C4-2B (cell line): ENCODE data around the gene C2CD2.

Experiments
- ZFX ChIP-seq: fragments of 450-650 bp; IDR thresholded peaks from 2 replicates; pipeline ENCODE4 v1.6.1; 2017
- TF ChIP-seq, protein P1 (sequence below): fragments of 450-650 bp; conservative IDR thresholded peaks from 2 replicates; pipeline ENCODE4 v1.5.1; 2017; ENCODE audit warnings: mild to moderate bottlenecking

DNA sequence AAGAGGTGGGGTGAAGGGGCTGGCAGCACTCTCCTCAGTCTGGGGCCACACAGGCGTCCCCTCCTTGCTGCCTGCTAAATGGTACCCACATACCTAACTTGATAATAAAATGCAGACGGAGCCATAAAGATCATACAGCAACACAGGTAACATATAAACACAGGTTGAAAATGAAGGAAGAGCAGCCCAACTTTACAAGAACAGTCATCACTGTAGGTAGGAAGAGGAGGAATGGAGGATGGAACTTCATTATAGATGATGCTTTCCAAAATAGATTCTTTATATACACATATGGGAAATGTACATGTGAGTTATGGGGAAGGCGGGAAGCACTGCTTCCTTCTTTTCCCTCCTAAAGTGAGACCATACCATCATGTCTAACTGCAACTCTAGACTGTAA, 13.4 kb downstream of the C2CD2 start:
- TF ChIP-seq, protein P1, sequence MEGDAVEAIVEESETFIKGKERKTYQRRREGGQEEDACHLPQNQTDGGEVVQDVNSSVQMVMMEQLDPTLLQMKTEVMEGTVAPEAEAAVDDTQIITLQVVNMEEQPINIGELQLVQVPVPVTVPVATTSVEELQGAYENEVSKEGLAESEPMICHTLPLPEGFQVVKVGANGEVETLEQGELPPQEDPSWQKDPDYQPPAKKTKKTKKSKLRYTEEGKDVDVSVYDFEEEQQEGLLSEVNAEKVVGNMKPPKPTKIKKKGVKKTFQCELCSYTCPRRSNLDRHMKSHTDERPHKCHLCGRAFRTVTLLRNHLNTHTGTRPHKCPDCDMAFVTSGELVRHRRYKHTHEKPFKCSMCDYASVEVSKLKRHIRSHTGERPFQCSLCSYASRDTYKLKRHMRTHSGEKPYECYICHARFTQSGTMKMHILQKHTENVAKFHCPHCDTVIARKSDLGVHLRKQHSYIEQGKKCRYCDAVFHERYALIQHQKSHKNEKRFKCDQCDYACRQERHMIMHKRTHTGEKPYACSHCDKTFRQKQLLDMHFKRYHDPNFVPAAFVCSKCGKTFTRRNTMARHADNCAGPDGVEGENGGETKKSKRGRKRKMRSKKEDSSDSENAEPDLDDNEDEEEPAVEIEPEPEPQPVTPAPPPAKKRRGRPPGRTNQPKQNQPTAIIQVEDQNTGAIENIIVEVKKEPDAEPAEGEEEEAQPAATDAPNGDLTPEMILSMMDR, result no peak
- TF ChIP-seq ZFX, result no peak
